ENCODE measurements around the gene SNF8. TPM values are rescaled to one million over a fixed set of nuclear protein-coding genes. Genes with fewer than 3 reads are reported as not detected.

The SNF8 gene
- total and polyA plus RNA-seq, 4 donors = 78.8 to 217 (median 116) TPM

DNA sequence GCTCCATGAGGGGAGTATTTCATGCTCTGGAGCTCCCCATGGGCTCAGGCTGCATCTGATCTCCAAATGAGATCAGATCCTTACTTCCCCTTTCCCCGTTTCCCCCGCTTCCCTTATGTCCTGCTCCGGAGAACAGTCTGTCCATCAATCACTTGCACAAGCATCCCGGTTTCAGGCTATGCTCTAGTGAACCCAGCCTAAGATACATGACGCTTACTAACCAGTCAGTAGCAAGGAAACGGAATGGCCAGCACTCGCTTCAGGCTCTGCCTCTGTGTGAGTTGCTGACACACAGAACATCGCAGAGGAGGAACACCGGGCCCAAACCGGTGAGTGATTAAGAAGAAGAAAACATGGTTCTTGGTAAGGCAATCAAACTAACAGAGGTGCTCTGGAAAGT is 61.5 kb downstream of the SNF8 start:
- H3K27ac ChIP-seq (ENCODE audit: low read depth in 1 of 2, low read length in 2 of 2) = no peak overlapping the region
- H3K4me1 ChIP-seq (ENCODE audit: control insufficient read depth in 1 of 2, insufficient read depth in 2 of 2, low read length in 2 of 2) = no peaks in the 10 kb centered on the region
- H3K9me3 ChIP-seq (ENCODE audit: control insufficient read depth, low read length) = no peaks in the 10 kb centered on the region
- H3K36me3 ChIP-seq (ENCODE audit: control insufficient read depth in 1 of 2, insufficient read depth in 2 of 2, low read length in 1 of 2) = no peaks in the 10 kb centered on the region
- H3K4me3 ChIP-seq (ENCODE audit: low read length in 2 of 2) = no peak overlapping the region
- ATAC-seq (ENCODE audit: low FRiP score) (no peak), DNase-seq (peak in 1 of 2 donors; percentile 37)
- intact Hi-C loops (cut with DNase I) = loop anchor here (5.0 to 10.0 kb wide), 2 partner anchors 152 to 154 kb away; no protein-coding TSS in a partner anchor
- 37 to 42% methylated on average over 10 of the region's 10 CpGs for WGBS, 2 donors
- H3K27me3 ChIP-seq (ENCODE audit: control insufficient read depth in 1 of 2, insufficient read depth in 2 of 2, low read length in 1 of 2) = no peaks in the 10 kb centered on the region

GRCh38 chr17:48882272-48882671 is 62.4 kb downstream of the SNF8 start:
- no peak for ATAC-seq (ENCODE audit: low FRiP score)
- no peaks in the 10 kb centered on the region for H3K27me3 ChIP-seq (ENCODE audit: control insufficient read depth in 1 of 2, insufficient read depth in 2 of 2, low read length in 1 of 2)
- H3K4me1 ChIP-seq (ENCODE audit: control insufficient read depth in 1 of 2, insufficient read depth in 2 of 2, low read length in 2 of 2) = no peaks in the 10 kb centered on the region
- H3K36me3 ChIP-seq (ENCODE audit: control insufficient read depth in 1 of 2, insufficient read depth in 2 of 2, low read length in 1 of 2) = no peaks in the 10 kb centered on the region
- no peak overlapping the region for H3K27ac ChIP-seq (ENCODE audit: low read depth in 1 of 2, low read length in 2 of 2)
- WGBS, 2 donors = 87 to 98% methylated on average over 2 of the region's 2 CpGs
- H3K9me3 ChIP-seq (ENCODE audit: control insufficient read depth, low read length) = no peaks in the 10 kb centered on the region
- no peak for DNase-seq
- no peak overlapping the region for H3K4me3 ChIP-seq (ENCODE audit: low read length in 2 of 2)
- intact Hi-C loops (cut with DNase I) = loop anchor here (5.0 to 10.0 kb wide), 2 partner anchors 153 to 155 kb away; no protein-coding TSS in a partner anchor

Other genes starting within 250 kb of the SNF8 start
- not detected for gene PRAC1, start 222.3 kb downstream of the SNF8 start, total RNA-seq
- 10 to 100 TPM in 1 of 2 donors, not detected in 1; 14.0 TPM for gene PRAC1, start 222.3 kb downstream of the SNF8 start, polyA plus RNA-seq
- gene PRAC2, start 221.7 kb downstream of the SNF8 start, total RNA-seq = not detected
- not detected for gene PRAC2, start 221.7 kb downstream of the SNF8 start, polyA plus RNA-seq
- gene HOXB13, start 216.1 kb downstream of the SNF8 start, total RNA-seq = not detected
- under 1 TPM; 0.18 to 0.25 TPM for gene HOXB13, start 216.1 kb downstream of the SNF8 start, polyA plus RNA-seq
- gene TTLL6, start 127.6 kb downstream of the SNF8 start, total RNA-seq = under 1 TPM in 1 of 2 donors, not detected in 1; 0.21 TPM
- gene TTLL6, start 127.6 kb downstream of the SNF8 start, polyA plus RNA-seq = under 1 TPM in 1 of 2 donors, not detected in 1; 0.13 TPM
- 100 to 1,000 TPM; 164 to 171 TPM for gene CALCOCO2, start 113.8 kb downstream of the SNF8 start, total RNA-seq
- 100 to 1,000 TPM in 1 of 2 donors, 10 to 100 TPM in 1; 80.3 to 149 TPM for gene CALCOCO2, start 113.8 kb downstream of the SNF8 start, polyA plus RNA-seq
- gene ATP5MC1, start 52.1 kb downstream of the SNF8 start, total RNA-seq = 10 to 100 TPM; 30.4 to 42.6 TPM
- 100 to 1,000 TPM; 133 to 250 TPM for gene ATP5MC1, start 52.1 kb downstream of the SNF8 start, polyA plus RNA-seq
- gene UBE2Z, start 36.4 kb downstream of the SNF8 start, total RNA-seq = 10 to 100 TPM; 67.6 to 84.0 TPM
- 10 to 100 TPM; 29.8 to 54.7 TPM for gene UBE2Z, start 36.4 kb downstream of the SNF8 start, polyA plus RNA-seq
- gene GIP, start 23.8 kb upstream of the SNF8 start, total RNA-seq = not detected
- 1 to 10 TPM in 1 of 2 donors, not detected in 1; 3.3 TPM for gene GIP, start 23.8 kb upstream of the SNF8 start, polyA plus RNA-seq
- under 1 TPM in 1 of 2 donors, not detected in 1; 0.29 TPM for gene IGF2BP1, start 52.5 kb upstream of the SNF8 start, total RNA-seq
- gene IGF2BP1, start 52.5 kb upstream of the SNF8 start, polyA plus RNA-seq = under 1 TPM in 1 of 2 donors, not detected in 1; 0.13 TPM
- under 1 TPM; 0.13 to 0.15 TPM for gene B4GALNT2, start 187.9 kb upstream of the SNF8 start, total RNA-seq
- gene B4GALNT2, start 187.9 kb upstream of the SNF8 start, polyA plus RNA-seq = not detected